Sigmoid colon (tissue), 7 donors: ENCODE measurements around the gene IDI1. TPM values are rescaled to one million over a fixed set of nuclear protein-coding genes. Genes with fewer than 3 reads are reported as not detected.

ENCODE experiments used
- DNase-seq: peaks from one replicate; pipeline ENCODE4 v3.0.0-alpha.2; 2019
- H3K27ac ChIP-seq, 4 donors: fragments of 200-600 bp; sonication (generic); one replicate each; pipeline ENCODE4 v1.5.1; 2016 to 2019; ENCODE audit warnings: mild to moderate bottlenecking in 1 of 4
- H3K27me3 ChIP-seq, 3 donors: fragments of 200-600 bp; sonication (generic); one replicate each; pipeline ENCODE4 v1.5.1; 2019; ENCODE audit warnings: mild to moderate bottlenecking in 1 of 3
- H3K36me3 ChIP-seq, 4 donors: fragments of 200-600 bp; sonication (generic); one replicate each; pipeline ENCODE4 v1.5.1; 2016 to 2019
- H3K4me1 ChIP-seq, 4 donors: fragments of 200-600 bp; sonication (generic); one replicate each; pipeline ENCODE4 v1.5.1; 2017 to 2019
- H3K4me3 ChIP-seq, 4 donors: fragments of 200-600 bp; sonication (generic); one replicate each; pipeline ENCODE4 v1.5.1; 2017 to 2019; ENCODE audit warnings: mild to moderate bottlenecking in 2 of 4, moderate library complexity in 1 of 4
- H3K9me3 ChIP-seq, 4 donors: fragments of 200-600 bp in 3 of 4; sonication (generic) in 3 of 4; one replicate each; pipeline versions ENCODE4 v1.5.1 to v1.6.1; 2013 to 2019
- EP300 ChIP-seq, 4 donors: sonication (generic); formaldehyde crosslinking; IDR thresholded peaks; one replicate each; pipeline ENCODE4 v1.6.1; 2017; ENCODE audit warnings: antibody characterized with exemption in 4 of 4
- POLR2A ChIP-seq, 2 donors: fragments of 450-650 bp; IDR thresholded peaks; one replicate each; pipeline ENCODE4 v1.6.1; 2016; ENCODE audit warnings: antibody characterized with exemption in 2 of 2, mild to moderate bottlenecking in 2 of 2, moderate library complexity in 2 of 2
- POLR2AphosphoS5 ChIP-seq, 4 donors: sonication (generic); formaldehyde crosslinking; IDR thresholded peaks; one replicate each; pipeline ENCODE4 v1.6.1; 2017; ENCODE audit warnings: antibody characterized with exemption in 4 of 4
- WGBS, 2 donors: extraction: QIAGEN DNeasy Blood & Tissue Kit; methylation state at CpG; one replicate each; pipeline ENCODE4 v1.1.7; 2013; 5-methylcytosine and 5-hydroxymethylcytosine counted together
- intact Hi-C: fragments of 100-400 bp; cut with DNase I; formaldehyde crosslinking; loops from one replicate; pipeline ENCODE4 v1.15.1; 2023
- polyA plus RNA-seq, 3 donors: library from polyadenylated mRNA; stranded (reverse); fragments of 200-250 nt; gene quantifications; one replicate each; pipeline ENCODE4 v1.2.3, GENCODE V29; 2013
- total RNA-seq, 4 donors: library from RNA; depleted of rRNA; stranded (reverse); fragments of >200 nt; gene quantifications; one replicate each; pipeline ENCODE4 v1.1.0, GENCODE V29; 2016
- TF ChIP-seq, protein P1 (sequence below), 4 experiments: fragments of 450-650 bp in 3 of 4; fragments of 200-600 bp in 1 of 4; IDR thresholded peaks; one replicate each; pipeline ENCODE4 v1.5.1; 2016 to 2019; ENCODE audit warnings: antibody characterized with exemption in 4 of 4, mild to moderate bottlenecking in 3 of 4, moderate library complexity in 2 of 4
- donor health status: healthy with polysubstance abuse.
- donor health status: Bipolar disorder and iron deficiency.
- donor health status: healthy.

IDI1 gene
- total and polyA plus RNA-seq, 7 donors: 22.4 to 223 (median 35.8) TPM

DNA sequence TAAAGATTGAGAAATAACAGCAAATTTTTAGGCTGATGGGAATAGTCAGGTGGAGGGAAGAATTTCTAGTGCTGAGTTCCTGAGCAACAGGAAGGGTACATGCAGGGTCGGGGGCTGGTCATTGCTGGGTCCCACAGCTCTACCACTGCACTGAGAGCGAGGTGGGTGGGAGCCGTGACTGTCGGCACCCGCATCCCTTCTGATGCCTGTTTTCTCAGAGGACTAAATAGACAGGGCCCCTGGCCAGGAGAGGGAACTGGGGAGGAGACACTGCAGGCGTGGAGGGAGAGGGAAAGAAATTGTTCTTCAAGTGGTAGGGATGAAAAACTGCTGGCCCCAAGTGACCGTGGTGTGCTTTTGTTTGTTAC is 53.4 kb downstream of the IDI1 start:
- Histone ChIP-seq H3K27me3 (no peaks in the 10 kb centered on the region), H3K4me1 (no peaks in the 10 kb centered on the region), H3K4me3 (no peak overlapping the region), H3K9me3 (no peaks in the 10 kb centered on the region), H3K36me3 (peaks cover 28 to 83% (median 43%) of the 10 kb centered on the region in 4 donors), H3K27ac (no peak overlapping the region)
- TF ChIP-seq, protein P1, sequence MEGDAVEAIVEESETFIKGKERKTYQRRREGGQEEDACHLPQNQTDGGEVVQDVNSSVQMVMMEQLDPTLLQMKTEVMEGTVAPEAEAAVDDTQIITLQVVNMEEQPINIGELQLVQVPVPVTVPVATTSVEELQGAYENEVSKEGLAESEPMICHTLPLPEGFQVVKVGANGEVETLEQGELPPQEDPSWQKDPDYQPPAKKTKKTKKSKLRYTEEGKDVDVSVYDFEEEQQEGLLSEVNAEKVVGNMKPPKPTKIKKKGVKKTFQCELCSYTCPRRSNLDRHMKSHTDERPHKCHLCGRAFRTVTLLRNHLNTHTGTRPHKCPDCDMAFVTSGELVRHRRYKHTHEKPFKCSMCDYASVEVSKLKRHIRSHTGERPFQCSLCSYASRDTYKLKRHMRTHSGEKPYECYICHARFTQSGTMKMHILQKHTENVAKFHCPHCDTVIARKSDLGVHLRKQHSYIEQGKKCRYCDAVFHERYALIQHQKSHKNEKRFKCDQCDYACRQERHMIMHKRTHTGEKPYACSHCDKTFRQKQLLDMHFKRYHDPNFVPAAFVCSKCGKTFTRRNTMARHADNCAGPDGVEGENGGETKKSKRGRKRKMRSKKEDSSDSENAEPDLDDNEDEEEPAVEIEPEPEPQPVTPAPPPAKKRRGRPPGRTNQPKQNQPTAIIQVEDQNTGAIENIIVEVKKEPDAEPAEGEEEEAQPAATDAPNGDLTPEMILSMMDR (IDR thresholded peaks at IDR 0.05): no peak
- intact Hi-C loops: no loop called here
- DNase-seq: no peak
- 95 to 98% methylated on average over 7 of the region's 7 CpGs for WGBS, 2 donors

DNA sequence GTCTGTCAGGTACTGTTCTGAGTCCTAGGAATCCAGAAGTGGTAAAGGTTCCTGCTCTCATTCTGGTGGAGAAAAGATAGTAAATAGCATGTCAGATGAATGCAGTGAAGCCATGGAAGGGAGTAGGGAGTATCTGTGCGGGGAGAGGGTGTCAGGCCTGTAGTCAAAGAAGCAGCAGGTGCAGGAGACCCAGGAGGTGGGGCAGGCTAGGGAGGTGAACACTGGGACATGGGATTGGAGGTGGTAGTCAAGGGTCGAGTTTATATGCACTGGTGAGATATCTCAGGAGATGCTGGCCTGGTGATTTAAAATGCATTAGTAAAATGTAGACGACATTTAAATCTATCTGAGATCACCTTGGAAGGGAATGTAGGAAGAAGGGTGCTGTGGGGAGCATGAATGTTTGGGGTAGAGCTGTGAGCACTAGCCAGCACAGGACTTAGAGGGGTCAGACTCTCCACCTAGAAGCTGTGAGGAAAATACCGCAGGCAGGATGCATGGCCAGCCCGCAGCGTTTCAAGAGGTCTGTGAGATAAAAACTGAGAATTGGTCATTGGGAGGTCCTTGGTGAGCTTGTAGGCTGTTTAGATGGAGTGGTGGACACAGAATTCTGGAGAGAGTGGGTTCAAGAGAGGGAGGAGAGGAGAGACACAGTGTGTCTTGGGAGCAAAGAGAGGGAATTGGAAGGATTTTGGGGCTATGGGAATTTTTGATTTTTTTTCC is 53.9 kb downstream of the IDI1 start:
- DNase-seq: no peak
- H3K27me3 ChIP-seq: no peaks in the 10 kb centered on the region
- 94 to 97% methylated on average over 6 of the region's 6 CpGs for WGBS, 2 donors
- no peak overlapping the region for H3K4me3 ChIP-seq
- H3K36me3 ChIP-seq: peaks cover 26 to 77% (median 41%) of the 10 kb centered on the region in 4 donors
- intact Hi-C loops: no loop called here
- H3K4me1 ChIP-seq: peaks cover 0 to 3% (median 1%) of the 10 kb centered on the region in 4 donors
- no peak overlapping the region for H3K27ac ChIP-seq
- no peaks in the 10 kb centered on the region for H3K9me3 ChIP-seq
- TF ChIP-seq POLR2AphosphoS5 (IDR thresholded peaks at IDR 0.05) (no peak), EP300 (IDR thresholded peaks at IDR 0.05) (no peak), POLR2A (IDR thresholded peaks at IDR 0.05) (no peak)
- TF ChIP-seq, protein P1 (IDR thresholded peaks at IDR 0.05): no peak

DNA sequence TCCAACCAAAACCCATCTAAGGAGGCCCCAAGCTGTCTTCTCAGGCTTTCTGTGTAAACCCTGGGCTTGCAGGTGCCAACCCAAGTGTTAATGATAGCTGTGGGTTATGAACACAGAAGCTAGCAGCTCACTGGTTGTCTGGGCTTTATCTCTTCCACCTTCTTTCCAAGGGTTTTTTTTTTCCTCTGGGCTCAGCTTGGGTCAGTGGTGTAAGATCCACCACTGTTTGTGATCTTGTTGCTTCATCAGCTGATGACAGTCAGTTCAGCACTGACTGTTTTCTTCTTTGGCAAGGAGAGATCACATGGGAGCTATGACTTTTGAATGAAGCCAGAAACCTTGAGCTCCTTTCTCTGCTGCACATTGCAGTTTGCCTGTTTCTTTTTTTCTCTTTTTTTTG is 56.0 kb downstream of the IDI1 start:
- Histone ChIP-seq H3K36me3 (peaks cover 14 to 56% (median 30%) of the 10 kb centered on the region in 4 donors), H3K4me1 (peaks cover 0 to 14% (median 14%) of the 10 kb centered on the region in 4 donors), H3K4me3 (no peak overlapping the region), H3K27ac (no peak overlapping the region), H3K27me3 (no peaks in the 10 kb centered on the region), H3K9me3 (no peaks in the 10 kb centered on the region)
- no peak for DNase-seq
- no peak for TF ChIP-seq POLR2A (IDR thresholded peaks at IDR 0.05)
- TF ChIP-seq, protein P1 (IDR thresholded peaks at IDR 0.05): no peak
- no peak for TF ChIP-seq EP300 (IDR thresholded peaks at IDR 0.05)
- no peak for TF ChIP-seq POLR2AphosphoS5 (IDR thresholded peaks at IDR 0.05)
- intact Hi-C loops: no loop called here

DNA sequence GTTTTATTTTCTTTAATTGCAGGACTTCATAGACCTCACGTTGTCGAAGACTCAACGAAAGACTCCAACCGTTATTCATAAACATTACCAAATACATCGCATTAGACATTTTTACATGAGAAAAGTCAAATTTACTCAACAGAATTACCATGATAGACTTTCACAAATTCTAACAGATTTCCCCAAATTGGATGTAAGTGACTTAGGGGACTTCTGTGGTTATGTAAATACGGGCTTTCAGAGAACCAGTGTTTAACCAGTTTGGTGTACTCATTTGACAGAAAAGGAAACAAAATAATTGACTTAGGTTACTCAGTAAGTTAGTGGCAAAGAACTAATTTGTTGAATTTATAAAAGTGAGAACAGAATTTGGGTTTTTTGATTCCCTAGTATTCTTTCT is 56.5 kb downstream of the IDI1 start:
- Histone ChIP-seq H3K27ac (no peak overlapping the region), H3K4me3 (no peak overlapping the region), H3K27me3 (no peaks in the 10 kb centered on the region), H3K9me3 (no peaks in the 10 kb centered on the region), H3K4me1 (peaks cover 0 to 18% (median 16%) of the 10 kb centered on the region in 4 donors), H3K36me3 (peaks cover 14 to 52% (median 27%) of the 10 kb centered on the region in 4 donors)
- intact Hi-C loops: no loop called here
- TF ChIP-seq, protein P1 (IDR thresholded peaks at IDR 0.05): no peak
- no peak for TF ChIP-seq POLR2AphosphoS5 (IDR thresholded peaks at IDR 0.05)
- TF ChIP-seq POLR2A (IDR thresholded peaks at IDR 0.05): no peak
- no peak for TF ChIP-seq EP300 (IDR thresholded peaks at IDR 0.05)
- 87 to 96% methylated on average over 6 of the region's 6 CpGs for WGBS, 2 donors
- DNase-seq: no peak

DNA sequence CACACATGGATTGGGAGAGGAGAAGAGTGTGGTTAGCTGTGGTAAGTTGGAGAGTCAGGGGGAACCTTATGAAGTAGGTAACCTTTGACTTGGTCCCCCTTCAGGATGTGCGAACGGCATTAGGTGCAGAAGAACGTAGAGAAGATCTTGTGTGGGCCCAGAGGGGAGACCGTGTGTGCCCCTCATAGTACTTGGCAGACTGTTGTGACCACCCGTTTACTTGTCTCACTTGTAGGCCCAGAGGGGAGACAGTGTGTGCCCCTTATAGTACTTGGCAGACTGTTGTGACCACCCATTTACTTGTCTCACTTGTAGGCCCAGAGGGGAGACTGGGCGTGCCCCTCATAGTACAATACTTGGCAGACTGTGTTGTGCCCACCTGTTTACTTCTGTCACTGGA is 58.1 kb downstream of the IDI1 start:
- TF ChIP-seq, protein P1 (IDR thresholded peaks at IDR 0.05): no peak
- H3K9me3 ChIP-seq: no peaks in the 10 kb centered on the region
- WGBS, 2 donors: 94 to 95% methylated on average over 6 of the region's 6 CpGs
- H3K36me3 ChIP-seq: peaks cover 6 to 35% (median 14%) of the 10 kb centered on the region in 4 donors
- H3K4me1 ChIP-seq: peaks cover 0 to 27% (median 23%) of the 10 kb centered on the region in 4 donors
- intact Hi-C loops: no loop called here
- H3K27me3 ChIP-seq: no peaks in the 10 kb centered on the region
- no peak for DNase-seq
- H3K4me3 ChIP-seq: no peak overlapping the region
- no peak overlapping the region for H3K27ac ChIP-seq
